Measurements from ENCODE around the gene PAM.

DNA sequence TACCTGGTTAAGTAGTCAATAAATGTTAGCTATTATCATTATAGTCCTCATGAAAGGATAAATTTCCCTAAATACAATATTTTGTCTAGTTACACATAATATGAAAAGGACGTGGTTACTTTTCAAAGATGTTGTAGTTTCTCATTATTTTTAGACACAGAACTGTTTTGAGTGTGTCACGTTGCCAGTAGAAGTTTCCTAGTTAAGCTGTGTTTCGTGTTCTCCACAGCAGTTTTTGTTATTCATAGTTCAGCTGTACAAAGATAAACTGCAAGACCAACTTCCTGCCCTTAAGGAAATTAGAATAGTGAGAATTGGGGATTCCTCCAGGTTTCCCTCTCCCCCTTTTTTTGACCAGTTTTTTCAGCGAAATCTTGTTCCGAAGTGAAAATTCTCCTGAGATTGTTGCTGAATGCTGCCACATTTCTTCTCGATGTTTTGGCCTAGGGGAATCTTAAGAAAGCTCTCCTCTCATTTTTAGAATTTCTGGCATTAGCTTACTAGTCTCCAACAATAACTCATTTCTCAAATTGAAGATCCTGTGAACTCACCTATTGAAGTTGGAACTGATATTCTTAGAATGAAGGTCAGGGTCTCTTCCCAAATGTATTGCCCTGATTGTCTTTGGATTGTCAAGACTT lies 176.1 kb downstream of the PAM start:
- TF ChIP-seq POLR2AphosphoS5 (IDR thresholded peaks at IDR 0.05; ENCODE audit: low read depth, low read length): no peak
- no peak for TF ChIP-seq CTCF (IDR thresholded peaks at IDR 0.05 in 2 of 3, conservative IDR thresholded peaks at IDR 0.05 in 1 of 3; ENCODE audit: borderline replicate concordance in 1 of 3, insufficient read depth in 1 of 3, low read depth in 2 of 3, low read length in 2 of 3)
